ENCODE data around the gene EIF1.

- no peak for TF ChIP-seq POLR2AphosphoS5 (IDR thresholded peaks at IDR 0.05)
- TF ChIP-seq CTCF (IDR thresholded peaks at IDR 0.05): no peak
- TF ChIP-seq POLR2A (IDR thresholded peaks at IDR 0.05): no peak
Observed at GRCh38 chr17:41656249-41657023, 32.2 kb upstream of the EIF1 start.
